Globus pallidus (tissue), 1 donor: Measurements from ENCODE around the gene EEF1A2.

ENCODE experiments used
- DNase-seq: peaks from one replicate; pipeline ENCODE4 v3.0.0-alpha.2; 2015; ENCODE audit warnings: low spot score

The EEF1A2 gene

GRCh38 chr20:63469713-63470101 is 29.2 kb downstream of the EEF1A2 start:
- no peak for DNase-seq

- no peak for DNase-seq
Measured at GRCh38 chr20:63469019-63469712, 29.7 kb downstream of the EEF1A2 start.

- DNase-seq, result no peak
Measured at GRCh38 chr20:63468421-63468820, 30.5 kb downstream of the EEF1A2 start.

GRCh38 chr20:63467294-63468083 is 31.4 kb downstream of the EEF1A2 start:
- no peak for DNase-seq

- no peak for DNase-seq
Measured at GRCh38 chr20:63466861-63467260, 32.0 kb downstream of the EEF1A2 start.

- no peak for DNase-seq
Measured at GRCh38 chr20:63466250-63466825, 32.5 kb downstream of the EEF1A2 start.

- no peak for DNase-seq
Measured at GRCh38 chr20:63465380-63466249, 33.3 kb downstream of the EEF1A2 start.

- no peak for DNase-seq
Measured at GRCh38 chr20:63464289-63464635, 34.6 kb downstream of the EEF1A2 start.

- DNase-seq, result no peak
Measured at GRCh38 chr20:63463400-63464288, 35.2 kb downstream of the EEF1A2 start.

- no peak for DNase-seq
Measured at GRCh38 chr20:63462244-63462643, 36.6 kb downstream of the EEF1A2 start.

GRCh38 chr20:63461104-63461763 is 37.6 kb downstream of the EEF1A2 start:
- no peak for DNase-seq

GRCh38 chr20:63459070-63459380 is 39.9 kb downstream of the EEF1A2 start:
- DNase-seq, result no peak

- DNase-seq, result no peak
Measured at GRCh38 chr20:63458170-63459069, 40.5 kb downstream of the EEF1A2 start.

- no peak for DNase-seq
Measured at GRCh38 chr20:63457737-63458136, 41.1 kb downstream of the EEF1A2 start.

GRCh38 chr20:63456429-63457284 is 42.2 kb downstream of the EEF1A2 start:
- DNase-seq, result no peak

- no peak for DNase-seq
Measured at GRCh38 chr20:63455568-63455859, 43.4 kb downstream of the EEF1A2 start.

GRCh38 chr20:63454731-63455567 is 43.9 kb downstream of the EEF1A2 start:
- no peak for DNase-seq
